IgD-negative memory B cell (primary cell): ENCODE results near the gene SF3B3. TPM values are rescaled to one million over a fixed set of nuclear protein-coding genes. Genes with fewer than 3 reads are reported as not detected.
"Not testable (repeated sequence)": the region's sequence is repeated elsewhere in the genome, so short reads cannot be mapped to it uniquely, and the experiment has no call there.

Source experiments
- H3K27ac Mint-ChIP-seq, 3 donors: one replicate each; pipeline ENCODE4 v1.8.0; 2020 to 2022; ENCODE audit warnings: mild to moderate bottlenecking in 3 of 3, mixed read lengths in 3 of 3, moderate library complexity in 1 of 3
- H3K27me3 Mint-ChIP-seq: one replicate; pipeline ENCODE4 v1.8.0; 2021; ENCODE audit warnings: mixed read lengths
- H3K36me3 Mint-ChIP-seq: one replicate; pipeline ENCODE4 v1.8.0; 2020; ENCODE audit warnings: mild to moderate bottlenecking, mixed read lengths
- H3K4me1 Mint-ChIP-seq, 3 donors: one replicate each; pipeline ENCODE4 v1.8.0; 2020 to 2022; ENCODE audit warnings: mixed read lengths in 3 of 3, mild to moderate bottlenecking in 1 of 3
- H3K4me3 Mint-ChIP-seq, 4 donors: one replicate each; pipeline ENCODE4 v1.8.0; 2020 to 2022; ENCODE audit warnings: mild to moderate bottlenecking in 4 of 4, mixed read lengths in 4 of 4, moderate library complexity in 3 of 4
- H3K9me3 Mint-ChIP-seq, 3 donors: one replicate each; pipeline ENCODE4 v1.8.0; 2020 to 2021; ENCODE audit warnings: mixed read lengths in 3 of 3, mild to moderate bottlenecking in 1 of 3
- polyA plus RNA-seq: library from polyadenylated mRNA; unstranded; fragments of 300-500 nt; fragmentation: Illumina TruSeq; gene quantifications from one replicate; pipeline ENCODE4 v1.2.3, GENCODE V29; 2021

The SF3B3 gene
- polyA plus RNA-seq, 1 donor from 2014 or later = 122 TPM

GRCh38 chr16:70494202-70494770 is 29.3 kb upstream of the SF3B3 start:
- no peaks in the 10 kb centered on the region for H3K9me3 Mint-ChIP-seq
- H3K27ac Mint-ChIP-seq = no peak overlapping the region

GRCh38 chr16:70494777-70495176 is 28.8 kb upstream of the SF3B3 start:
- Mint-ChIP-seq H3K9me3 (no peaks in the 10 kb centered on the region), H3K27me3 (no peaks in the 10 kb centered on the region), H3K36me3 (peaks cover 4% of the 10 kb centered on the region), H3K4me1 (peaks cover 0 to 5% (median 0%) of the 10 kb centered on the region in 3 donors), H3K4me3 (no peak overlapping the region), H3K27ac (no peak overlapping the region)

More at GRCh38 chr16:70494202-70494770, 29.3 kb upstream of the SF3B3 start:
- H3K4me3 Mint-ChIP-seq = no peak overlapping the region
- no peaks in the 10 kb centered on the region for H3K27me3 Mint-ChIP-seq
- peaks cover 4% of the 10 kb centered on the region for H3K36me3 Mint-ChIP-seq
- peaks cover 0 to 5% (median 0%) of the 10 kb centered on the region in 3 donors for H3K4me1 Mint-ChIP-seq

DNA sequence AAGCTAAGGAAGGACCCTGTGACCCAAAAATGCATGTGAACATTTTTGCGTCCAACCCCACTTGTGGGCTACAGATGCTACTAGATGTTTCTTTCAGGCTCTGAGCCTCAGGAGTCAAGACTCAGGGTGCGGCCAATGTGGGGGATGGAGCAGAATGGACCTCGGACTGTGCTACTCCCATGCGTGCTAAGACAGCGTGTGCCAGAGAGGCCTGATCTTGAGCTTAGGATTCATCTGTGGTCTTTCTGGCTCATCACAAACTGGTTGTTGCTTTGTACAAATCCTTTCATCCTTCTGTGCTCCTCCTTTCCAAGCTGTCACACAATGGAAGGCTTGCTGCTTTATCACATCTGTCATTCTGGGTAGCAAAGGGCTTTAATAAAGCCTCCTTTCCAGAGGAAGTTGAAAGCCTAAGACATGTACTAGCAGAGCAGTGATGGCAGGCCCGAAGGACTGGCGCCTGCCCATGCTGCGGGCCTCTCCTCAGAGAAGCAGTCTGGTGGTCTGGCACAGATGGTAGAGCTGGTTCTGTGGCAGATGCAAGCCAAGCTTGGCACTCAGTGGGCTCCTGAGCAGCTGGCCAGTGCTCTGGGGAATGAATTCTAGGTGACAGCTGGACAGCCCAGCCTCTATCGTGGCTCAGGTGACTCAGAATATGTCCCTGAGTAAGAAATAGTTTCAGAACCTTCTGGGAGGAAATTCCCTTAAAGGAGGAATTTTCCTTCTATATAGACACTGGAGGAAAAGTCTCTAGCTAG is 28.0 kb upstream of the SF3B3 start:
- Mint-ChIP-seq H3K27me3 (no peaks in the 10 kb centered on the region), H3K27ac (no peak overlapping the region), H3K9me3 (no peaks in the 10 kb centered on the region), H3K36me3 (peaks cover 2% of the 10 kb centered on the region), H3K4me1 (peaks cover 0 to 5% (median 0%) of the 10 kb centered on the region in 3 donors), H3K4me3 (no peak overlapping the region)

- Mint-ChIP-seq H3K27me3 (no peaks in the 10 kb centered on the region), H3K4me3 (no peak overlapping the region), H3K4me1 (peaks cover 0 to 5% (median 0%) of the 10 kb centered on the region in 3 donors), H3K27ac (no peak overlapping the region), H3K36me3 (peaks cover 2% of the 10 kb centered on the region), H3K9me3 (no peaks in the 10 kb centered on the region)
Measured at GRCh38 chr16:70496513-70496912, 27.1 kb upstream of the SF3B3 start.

GRCh38 chr16:70508752-70509151 is 14.9 kb upstream of the SF3B3 start:
- H3K27me3 Mint-ChIP-seq = no peaks in the 10 kb centered on the region

DNA sequence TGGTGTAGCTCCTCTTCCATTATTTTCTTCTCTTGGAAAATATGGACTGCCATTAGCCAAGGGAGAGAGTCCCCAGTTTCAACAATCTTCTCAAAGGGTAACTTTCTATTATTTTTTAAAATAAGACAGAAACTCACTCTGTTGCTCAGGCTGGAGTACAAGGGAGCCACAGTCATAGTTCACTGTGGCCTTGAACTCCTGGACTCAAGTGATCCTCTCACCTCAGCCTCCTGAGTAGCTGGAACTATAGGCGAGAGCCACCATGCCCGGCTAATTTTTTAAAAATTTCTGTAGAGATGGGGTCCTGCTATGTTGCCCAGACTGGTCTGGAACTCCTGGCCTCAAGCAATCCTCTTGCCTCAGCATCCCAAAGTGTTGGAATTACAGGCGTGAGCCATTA is 13.4 kb upstream of the SF3B3 start:
- H3K36me3 Mint-ChIP-seq = peaks cover 17% of the 10 kb centered on the region
- H3K27ac Mint-ChIP-seq = no peak overlapping the region
- no peaks in the 10 kb centered on the region for H3K27me3 Mint-ChIP-seq
- no peaks in the 10 kb centered on the region for H3K9me3 Mint-ChIP-seq
- H3K4me3 Mint-ChIP-seq = no peak overlapping the region
- peaks cover 6 to 10% (median 6%) of the 10 kb centered on the region in 3 donors for H3K4me1 Mint-ChIP-seq

More at GRCh38 chr16:70508752-70509151, 14.9 kb upstream of the SF3B3 start:
- H3K36me3 Mint-ChIP-seq = peaks cover 16% of the 10 kb centered on the region
- no peaks in the 10 kb centered on the region for H3K9me3 Mint-ChIP-seq
- H3K4me1 Mint-ChIP-seq = peaks cover 6 to 10% (median 6%) of the 10 kb centered on the region in 3 donors
- H3K27ac Mint-ChIP-seq = peak overlapping the region in 2 of 3 donors; percentile 6 to 92
- H3K4me3 Mint-ChIP-seq = peak overlapping the region in 1 of 4 donors; percentile 35

- H3K27ac Mint-ChIP-seq = no peak overlapping the region
- H3K27me3 Mint-ChIP-seq = no peaks in the 10 kb centered on the region
- peaks cover 6 to 10% (median 6%) of the 10 kb centered on the region in 3 donors for H3K4me1 Mint-ChIP-seq
- H3K9me3 Mint-ChIP-seq = no peaks in the 10 kb centered on the region
- H3K4me3 Mint-ChIP-seq = no peak overlapping the region
- H3K36me3 Mint-ChIP-seq = peaks cover 16% of the 10 kb centered on the region
Measured at GRCh38 chr16:70511833-70512232, 11.8 kb upstream of the SF3B3 start.

DNA sequence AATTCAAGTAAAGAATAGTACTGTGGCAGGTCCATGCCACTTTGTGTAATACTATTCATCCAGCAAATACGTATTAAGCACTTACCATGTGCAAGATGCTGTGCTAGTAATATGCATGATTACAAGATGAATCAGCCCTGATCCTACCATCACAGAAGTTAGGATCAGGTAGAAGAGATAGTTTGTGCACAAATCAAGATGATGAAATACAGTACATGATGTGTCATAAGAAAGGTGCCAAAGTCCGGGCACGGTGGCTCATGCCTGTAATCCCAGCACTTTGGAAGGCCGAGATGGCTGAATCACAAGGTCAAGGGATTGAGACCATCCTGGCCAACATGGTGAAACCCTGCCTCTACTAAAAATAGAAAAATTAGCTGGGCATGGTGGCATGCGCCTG is 11.2 kb upstream of the SF3B3 start:
- H3K27me3 Mint-ChIP-seq = no peaks in the 10 kb centered on the region
- no peak overlapping the region for H3K4me3 Mint-ChIP-seq
- peaks cover 14% of the 10 kb centered on the region for H3K36me3 Mint-ChIP-seq
- no peak overlapping the region for H3K27ac Mint-ChIP-seq
- peaks cover 6 to 10% (median 6%) of the 10 kb centered on the region in 3 donors for H3K4me1 Mint-ChIP-seq
- H3K9me3 Mint-ChIP-seq = no peaks in the 10 kb centered on the region

DNA sequence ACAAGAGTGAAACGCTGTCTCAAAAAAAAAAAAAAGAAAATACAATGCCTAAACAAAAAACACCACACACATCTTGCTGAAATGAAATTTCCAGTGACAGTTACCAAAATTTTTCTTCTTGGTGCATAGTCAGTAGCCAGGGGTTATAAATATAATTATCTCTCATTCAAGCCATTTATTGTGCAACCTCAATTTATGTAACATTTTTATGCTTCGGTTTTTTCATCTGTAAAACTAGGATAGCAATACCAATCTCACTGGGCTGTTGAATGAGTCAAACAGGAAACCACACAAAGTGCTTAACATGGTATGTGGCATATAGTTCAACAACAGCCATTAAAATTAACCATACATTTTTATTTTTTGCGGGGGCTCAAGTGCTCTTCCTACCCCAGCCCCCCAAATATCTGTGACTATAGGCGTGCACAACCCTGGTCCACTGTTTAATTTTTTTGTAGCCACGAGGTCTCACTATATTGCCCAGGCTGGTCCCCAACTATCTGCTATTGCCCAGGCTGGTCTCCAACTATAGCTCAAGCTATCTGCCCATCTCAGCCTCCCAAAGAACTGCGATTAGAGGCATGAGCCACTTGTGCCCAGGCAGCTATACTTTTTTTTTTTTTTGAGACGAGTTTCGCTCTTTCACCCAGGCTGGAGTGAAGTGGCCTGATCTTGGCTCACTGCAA is 2.9 kb upstream of the SF3B3 start:
- Mint-ChIP-seq H3K4me1 (peaks cover 17 to 33% (median 20%) of the 10 kb centered on the region in 3 donors), H3K27me3 (no peaks in the 10 kb centered on the region), H3K27ac (peak overlapping the region in 2 of 3 donors; percentile 65 to 77), H3K4me3 (peak overlapping the region in 2 of 4 donors; percentile 51 to 77), H3K9me3 (peaks cover 0 to 2% (median 0%) of the 10 kb centered on the region in 3 donors), H3K36me3 (peaks cover 1% of the 10 kb centered on the region)

DNA sequence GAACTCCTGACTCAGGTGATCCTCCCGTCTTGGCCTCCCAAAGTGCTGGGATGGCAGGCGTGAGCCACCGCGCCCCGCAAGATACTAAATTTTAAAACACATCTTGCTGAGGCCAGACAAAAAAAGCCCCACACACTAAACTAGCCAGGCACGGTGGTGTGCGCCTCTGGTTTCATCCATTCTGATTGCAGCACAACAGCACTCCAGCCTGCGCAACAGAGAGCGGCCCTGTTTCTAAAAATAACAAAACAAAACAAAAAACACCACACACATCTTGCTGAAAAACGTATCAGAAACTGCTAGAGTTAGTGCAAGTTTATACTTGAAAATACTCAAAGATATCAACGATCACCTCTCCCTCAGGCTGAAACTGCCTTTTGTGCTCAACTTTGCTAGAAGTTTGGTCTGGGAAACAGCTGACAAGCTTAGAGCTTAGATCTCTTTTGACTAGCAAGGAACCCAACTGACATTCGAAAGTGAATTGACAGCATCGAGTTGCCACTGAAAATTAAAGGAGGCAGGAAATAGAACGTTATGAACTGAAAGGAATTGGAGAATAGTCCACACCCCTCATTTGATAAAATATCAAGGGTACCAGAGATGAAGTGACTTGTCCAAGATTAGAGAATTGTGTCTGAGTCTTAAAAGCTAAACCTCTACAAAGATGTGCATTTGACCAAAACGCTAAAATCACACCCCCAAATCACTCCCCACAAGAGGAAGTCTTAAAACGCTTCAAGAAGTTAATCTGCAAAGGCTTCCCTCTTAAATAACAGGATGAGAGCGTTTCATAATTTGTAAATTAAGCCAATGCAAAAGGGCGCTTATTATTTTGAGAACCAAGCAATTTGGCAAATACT is 1.2 kb upstream of the SF3B3 start:
- no peaks in the 10 kb centered on the region for H3K27me3 Mint-ChIP-seq
- H3K4me3 Mint-ChIP-seq = peak overlapping the region; percentile 95 to 100 (median 98)
- H3K27ac Mint-ChIP-seq = peak overlapping the region; percentile 97 to 100 (median 99)
- peaks cover 29 to 44% (median 33%) of the 10 kb centered on the region in 3 donors for H3K4me1 Mint-ChIP-seq
- peaks cover 0 to 2% (median 0%) of the 10 kb centered on the region in 3 donors for H3K9me3 Mint-ChIP-seq
- no peaks in the 10 kb centered on the region for H3K36me3 Mint-ChIP-seq

DNA sequence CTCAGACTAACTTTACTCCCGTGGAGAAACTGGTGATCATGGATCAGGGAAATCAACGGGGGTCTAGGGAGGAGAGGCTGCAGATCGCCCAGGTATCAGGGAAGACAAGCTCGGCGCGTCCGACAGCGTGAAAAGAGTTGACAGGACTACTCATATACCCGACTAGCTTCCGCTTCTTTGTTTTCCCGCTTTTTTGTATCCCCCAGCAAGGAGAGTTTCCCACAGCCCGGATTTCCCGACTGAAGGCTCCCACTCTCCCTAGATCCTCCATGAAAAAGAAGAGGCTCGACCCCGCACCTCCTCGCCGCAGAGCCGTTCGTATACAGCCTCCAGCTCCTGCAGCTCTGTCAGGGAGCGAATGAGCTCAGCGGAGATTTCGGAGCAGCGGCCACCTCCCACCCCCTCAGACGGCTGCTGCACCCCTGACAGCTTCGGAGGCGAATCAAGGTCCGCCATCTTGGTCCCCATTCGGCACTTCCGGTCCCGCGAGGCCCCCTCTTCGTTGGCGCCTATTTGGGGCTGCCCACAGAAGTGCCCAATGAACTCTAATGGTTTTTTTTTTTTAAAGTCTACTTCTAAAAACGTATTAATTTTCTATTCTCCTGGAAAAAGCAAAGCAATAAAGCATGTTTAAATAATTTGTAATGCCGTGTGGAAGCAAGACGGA is 407 bp upstream of the SF3B3 start, which contains the start of gene COG4:
TSS of gene COG4 (minus strand) at position 479 of the 667 bp plus-strand sequence. CDS start at position 468, 11 bp downstream.
- Mint-ChIP-seq H3K36me3 (no peaks in the 10 kb centered on the region), H3K9me3 (peaks cover 0 to 2% (median 0%) of the 10 kb centered on the region in 3 donors), H3K4me1 (peaks cover 31 to 46% (median 35%) of the 10 kb centered on the region in 3 donors), H3K4me3 (peak within 1 kb of the TSS; percentile 95 to 100 (median 98)), H3K27me3 (no peaks in the 10 kb centered on the region), H3K27ac (peak within 1 kb of the TSS; percentile 97 to 100 (median 99))

DNA sequence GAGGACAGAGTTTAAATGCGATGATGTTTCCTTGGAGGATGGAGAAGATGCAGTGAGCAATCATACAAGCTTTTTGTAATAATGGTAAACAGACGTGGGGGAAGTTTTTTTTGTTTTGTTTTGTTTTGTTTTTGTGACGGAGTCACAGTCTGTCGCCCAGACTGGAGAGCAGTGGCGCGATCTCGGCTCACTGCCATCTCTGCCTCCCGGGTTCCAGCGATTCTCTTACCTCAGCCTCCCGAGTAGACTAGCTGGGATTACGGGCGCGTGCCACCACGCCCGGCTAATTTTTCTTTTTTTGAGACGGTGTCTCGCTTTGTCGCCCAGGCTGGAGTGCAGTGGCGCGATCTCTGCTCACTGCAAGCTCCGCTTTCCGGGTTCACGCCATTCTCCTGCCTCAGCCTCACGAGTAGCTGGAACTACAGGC is 796 bp downstream of the SF3B3 start:
- not testable (repeated sequence) for H3K9me3 Mint-ChIP-seq, H3K36me3 Mint-ChIP-seq, H3K27me3 Mint-ChIP-seq
- H3K27ac Mint-ChIP-seq = peak overlapping the region; percentile 97 to 100 (median 99)
- peaks cover 37 to 50% (median 39%) of the 10 kb centered on the region in 3 donors for H3K4me1 Mint-ChIP-seq
- H3K4me3 Mint-ChIP-seq = peak overlapping the region; percentile 95 to 100 (median 98)

DNA sequence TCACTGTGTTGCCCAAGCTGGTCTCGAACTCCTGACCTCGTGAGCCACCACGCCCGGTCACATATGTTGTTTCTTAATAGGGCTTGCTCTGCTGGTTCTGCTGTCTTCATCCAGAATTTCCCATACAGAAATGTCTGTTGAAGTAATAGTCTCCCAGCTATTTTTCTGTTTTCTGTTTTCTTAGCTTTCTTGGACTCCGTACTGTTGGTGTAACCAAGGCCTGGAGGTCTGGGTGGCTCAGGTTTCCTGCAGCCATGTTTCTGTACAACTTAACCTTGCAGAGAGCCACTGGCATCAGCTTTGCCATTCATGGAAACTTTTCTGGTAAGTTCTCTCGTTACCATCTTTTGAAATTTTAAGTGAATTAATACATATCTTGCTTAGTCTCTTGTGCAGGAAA is 2.8 kb downstream of the SF3B3 start:
- no peaks in the 10 kb centered on the region for H3K27me3 Mint-ChIP-seq
- peak overlapping the region in 2 of 3 donors; percentile 21 to 97 for H3K27ac Mint-ChIP-seq
- peaks cover 0 to 2% (median 0%) of the 10 kb centered on the region in 3 donors for H3K9me3 Mint-ChIP-seq
- peak overlapping the region; percentile 16 to 95 (median 78) for H3K4me3 Mint-ChIP-seq
- H3K36me3 Mint-ChIP-seq = peaks cover 3% of the 10 kb centered on the region
- H3K4me1 Mint-ChIP-seq = peaks cover 38 to 57% (median 41%) of the 10 kb centered on the region in 3 donors
